IMR-90 (cell line): Measurements from ENCODE around the gene OSBPL3. TPM values are rescaled to one million over a fixed set of nuclear protein-coding genes. Genes with fewer than 3 reads are reported as not detected.

Experiments used
- ATAC-seq: fragments of 200-7000 bp; cut with Tn5 transposase; 2 replicates; pipeline ENCODE4 v1.9.1; 2020; ENCODE audit warnings: low read depth, mild to moderate bottlenecking, moderate library complexity
- BruUV-seq: library from RNA; stranded (reverse); fragments of 400-500 nt; replicated peaks from 2 replicates; lab custom pipeline; 2021; lab: Mats Ljungman, UMichigan
- CTCF ChIA-PET: fragments of 300-600 bp; formaldehyde crosslinking; extraction: SDS; loops from one replicate; lab custom pipeline; 2021; ENCODE audit warnings: antibody characterized with exemption; lab: Yijun Ruan, JAX
- POLR2A ChIA-PET: fragments of 300-600 bp; sonication (Branson Sonifier 250); formaldehyde crosslinking; loops from one replicate; lab custom pipeline; 2022; ENCODE audit warnings: antibody characterized with exemption; ENCODE audit not compliant: unreplicated experiment; lab: Charles Lee
- DNase-seq: peaks from one replicate; pipeline ENCODE4 v3.0.0; 2013
- H2AFZ ChIP-seq: replicated peaks from 2 replicates; pipeline ENCODE3; 2013; ENCODE audit warnings: low read length, mild to moderate bottlenecking; ENCODE audit not compliant: poor library complexity
- H2AK5ac ChIP-seq: 2 replicates; pipeline ENCODE4 v1.6.1; 2013; ENCODE audit warnings: low read depth, low read length, inconsistent platforms
- H2AK9ac ChIP-seq: replicated peaks from 2 replicates; pipeline ENCODE3; 2013; ENCODE audit warnings: mild to moderate bottlenecking, low read depth, low read length, moderate library complexity; ENCODE audit not compliant: poor library complexity
- H2BK120ac ChIP-seq: 2 replicates; pipeline ENCODE4 v1.6.1; 2013; ENCODE audit warnings: low read depth, low read length, inconsistent platforms
- H2BK15ac ChIP-seq: 3 replicates; pipeline ENCODE4 v1.6.1; 2013; ENCODE audit warnings: low read depth, low read length, inconsistent platforms
- H2BK20ac ChIP-seq: 2 replicates; pipeline ENCODE4 v1.6.1; 2013; ENCODE audit warnings: low read depth, mild to moderate bottlenecking, inconsistent platforms, low read length, moderate library complexity
- H2BK5ac ChIP-seq: 2 replicates; pipeline ENCODE4 v1.6.1; 2013; ENCODE audit warnings: mild to moderate bottlenecking, low read depth, low read length, inconsistent platforms; ENCODE audit not compliant: poor library complexity, severe bottlenecking
- H3K14ac ChIP-seq: replicated peaks from 2 replicates; pipeline ENCODE4 v1.6.1; 2013; ENCODE audit warnings: low read depth, low read length, inconsistent platforms
- H3K18ac ChIP-seq: 2 replicates; pipeline ENCODE4 v1.6.1; 2013; ENCODE audit warnings: low read depth, low read length, control low read depth
- H3K23ac ChIP-seq: 2 replicates; pipeline ENCODE4 v1.6.1; 2013; ENCODE audit warnings: low read depth, low read length, inconsistent platforms
- H3K27ac ChIP-seq: 2 replicates; pipeline ENCODE4 v1.5.1; 2013; ENCODE audit warnings: mild to moderate bottlenecking, control low read depth, low read length; ENCODE audit not compliant: insufficient read depth
- H3K27me3 ChIP-seq: 2 replicates; pipeline ENCODE4 v1.6.1; 2013; ENCODE audit warnings: low read length; ENCODE audit not compliant: control insufficient read depth, insufficient read depth
- H3K36me3 ChIP-seq: 2 replicates; pipeline ENCODE4 v1.6.1; 2013; ENCODE audit warnings: low read length, mixed read lengths; ENCODE audit not compliant: control insufficient read depth, insufficient read depth
- H3K4ac ChIP-seq: 2 replicates; pipeline ENCODE4 v1.6.1; 2013; ENCODE audit warnings: low read depth, low read length, inconsistent platforms
- H3K4me1 ChIP-seq: 2 replicates; pipeline ENCODE4 v1.6.1; 2013; ENCODE audit warnings: low read length, mixed read lengths; ENCODE audit not compliant: control insufficient read depth, insufficient read depth
- H3K4me2 ChIP-seq: 2 replicates; pipeline ENCODE4 v1.6.1; 2013; ENCODE audit warnings: low read depth, mild to moderate bottlenecking, control low read depth, low read length, moderate library complexity
- H3K4me3 ChIP-seq: 2 replicates; pipeline ENCODE4 v1.5.1; 2013; ENCODE audit warnings: low read depth, mild to moderate bottlenecking, control low read depth, low read length, moderate library complexity; ENCODE audit not compliant: insufficient read depth
- H3K56ac ChIP-seq: 2 replicates; pipeline ENCODE4 v1.6.1; 2013; ENCODE audit warnings: low read length, inconsistent platforms; ENCODE audit not compliant: insufficient read depth; ENCODE audit errors: extremely low read depth
- H3K79me1 ChIP-seq, 2 experiments: 2 replicates each; pipeline ENCODE4 v1.6.1; 2013; ENCODE audit warnings: low read length in 2 of 2, inconsistent platforms in 1 of 2, low read depth in 1 of 2
- H3K9ac ChIP-seq: 2 replicates; pipeline ENCODE4 v1.6.1; 2013; ENCODE audit warnings: low read depth, low read length, control low read depth
- H3K9me1 ChIP-seq: 2 replicates; pipeline ENCODE4 v1.6.1; 2013; ENCODE audit warnings: low read length, inconsistent platforms; ENCODE audit not compliant: insufficient read depth
- H3K9me3 ChIP-seq: 2 replicates; pipeline ENCODE4 v1.6.1; 2013; ENCODE audit warnings: low read length; ENCODE audit not compliant: control insufficient read depth, insufficient read depth
- H4K20me1 ChIP-seq: 2 replicates; pipeline ENCODE4 v1.6.1; 2013; ENCODE audit warnings: low read length, inconsistent platforms; ENCODE audit not compliant: insufficient read depth
- H4K5ac ChIP-seq: 2 replicates; pipeline ENCODE4 v1.6.1; 2013; ENCODE audit warnings: mild to moderate bottlenecking, low read depth, low read length, control low read depth
- H4K8ac ChIP-seq, 2 experiments: 2 replicates each; pipeline ENCODE4 v1.6.1; 2013; ENCODE audit warnings: low read depth in 2 of 2, low read length in 2 of 2, control low read depth in 1 of 2, inconsistent platforms in 1 of 2
- H4K91ac ChIP-seq: 2 replicates; pipeline ENCODE4 v1.6.1; 2013; ENCODE audit warnings: low read depth, low read length, inconsistent platforms; ENCODE audit not compliant: insufficient read depth
- BHLHE40 ChIP-seq: fragments of 150-350 bp; IDR thresholded peaks from 2 replicates; pipeline ENCODE4 v1.6.1; 2016; ENCODE audit warnings: mild to moderate bottlenecking, low read depth, low read length
- CEBPB ChIP-seq: IDR thresholded peaks from 2 replicates; pipeline ENCODE4 v1.6.1; 2012; ENCODE audit warnings: low read depth, low read length, improper control_type of control experiment
- CHD1 ChIP-seq: IDR thresholded peaks from 2 replicates; pipeline ENCODE4 v1.6.1; 2012; ENCODE audit warnings: low read depth, low read length, improper control_type of control experiment
- FOS ChIP-seq: fragments of 150-350 bp; IDR thresholded peaks from 2 replicates; pipeline ENCODE4 v1.6.1; 2016; ENCODE audit warnings: low read depth, low read length
- MAFK ChIP-seq: IDR thresholded peaks from 2 replicates; pipeline ENCODE4 v1.6.1; 2012; ENCODE audit warnings: low read depth, low read length, improper control_type of control experiment
- MAZ ChIP-seq: IDR thresholded peaks from 2 replicates; pipeline ENCODE4 v1.6.1; 2012; ENCODE audit warnings: low read depth, mild to moderate bottlenecking, low read length, improper control_type of control experiment, moderate library complexity, borderline replicate concordance
- MXI1 ChIP-seq: IDR thresholded peaks from 2 replicates; pipeline ENCODE4 v1.6.1; 2012; ENCODE audit warnings: low read depth, mild to moderate bottlenecking, low read length, moderate library complexity, borderline replicate concordance
- NFE2L2 ChIP-seq: fragments of 150-350 bp; IDR thresholded peaks from 2 replicates; pipeline ENCODE4 v1.6.1; 2016; ENCODE audit warnings: low read depth, mild to moderate bottlenecking, low read length
- POLR2A ChIP-seq: IDR thresholded peaks from 2 replicates; pipeline ENCODE4 v1.6.1; 2012; ENCODE audit warnings: mild to moderate bottlenecking, low read depth, low read length
- RAD21 ChIP-seq: IDR thresholded peaks from 2 replicates; pipeline ENCODE4 v1.6.1; 2012; ENCODE audit warnings: low read length, improper control_type of control experiment
- RCOR1 ChIP-seq: IDR thresholded peaks from 2 replicates; pipeline ENCODE4 v1.6.1; 2012; ENCODE audit warnings: mild to moderate bottlenecking, low read length, improper control_type of control experiment; ENCODE audit not compliant: insufficient replicate concordance
- RFX5 ChIP-seq: IDR thresholded peaks from 2 replicates; pipeline ENCODE4 v1.8.0; 2012; ENCODE audit warnings: low read depth, mild to moderate bottlenecking, low read length, moderate library complexity
- SMC3 ChIP-seq: fragments of 150-350 bp; IDR thresholded peaks from 2 replicates; pipeline ENCODE4 v1.6.1; 2016; ENCODE audit warnings: low read depth, mild to moderate bottlenecking, antibody characterized with exemption, low read length, moderate library complexity
- WGBS, 2 experiments: methylation state at CpG; one replicate each; pipeline versions ENCODE4 v1.1.5 to v1.1.7; 2013; ENCODE audit warnings: missing lambda C conversion rate in 2 of 2; ENCODE audit not compliant: insufficient read length in 1 of 2; ENCODE audit errors: extremely low coverage in 2 of 2; 5-methylcytosine and 5-hydroxymethylcytosine counted together
- dilution Hi-C: fragments of 300-500 bp; cut with HindIII; formaldehyde crosslinking; loops from one replicate; pipeline ENCODE4 v1.14.3; 2018; ENCODE audit warnings: low sequenced_read_pairs; ENCODE audit not compliant: unreplicated experiment
- in situ Hi-C: fragments of 300-500 bp; cut with MboI; formaldehyde crosslinking; loops from 3 replicates; pipeline ENCODE4 v1.14.3; 2019; ENCODE audit warnings: low sequenced_read_pairs, inconsistent platforms, mixed read lengths
- intact Hi-C: fragments of 100-400 bp; cut with micrococcal nuclease; formaldehyde crosslinking; loops from 2 replicates; pipeline ENCODE4 v1.10.0; 2022
- polyA plus RNA-seq, 3 experiments: library from polyadenylated mRNA; depleted of rRNA; stranded (reverse); fragments of >200 nt; gene quantifications; 2 replicates each; pipeline ENCODE4 v1.2.3, GENCODE V29; 2012; ENCODE audit warnings: low replicate concordance in 1 of 3
- total RNA-seq: library from RNA; depleted of rRNA; stranded (reverse); fragments of >200 nt; gene quantifications from 2 replicates; pipeline ENCODE4 v1.2.3, GENCODE V29; 2012
- TF ChIP-seq, protein P1 (sequence below): conservative IDR thresholded peaks from 2 replicates; pipeline ENCODE4 v1.5.1; 2012; ENCODE audit warnings: mild to moderate bottlenecking, low read depth, low read length, improper control_type of control experiment
- TF ChIP-seq, protein P2 (sequence below): fragments of 150-350 bp; IDR thresholded peaks from 2 replicates; pipeline ENCODE4 v1.6.1; 2016; ENCODE audit warnings: low read depth, mild to moderate bottlenecking, low read length, moderate library complexity, borderline replicate concordance
- TF ChIP-seq, protein P3 (sequence below): fragments of 150-350 bp; IDR thresholded peaks from 2 replicates; pipeline ENCODE4 v1.6.1; 2017; ENCODE audit warnings: mild to moderate bottlenecking, antibody characterized with exemption, low read length, low read depth

The OSBPL3 gene
- total and polyA plus RNA-seq, 2 of the 4 experiments (the other 2 are of a cell fraction) = 18.0 to 29.9 TPM

- H3K27me3 ChIP-seq = no peaks in the 10 kb centered on the region
- no peak overlapping the region for H3K4ac ChIP-seq
- no peak overlapping the region; the same call in 1 of the 2 replicates for H3K23ac ChIP-seq
- no peak for TF ChIP-seq RFX5
- TF ChIP-seq CEBPB = no peak
- no peak for TF ChIP-seq RAD21
- no peak for TF ChIP-seq MXI1
- TF ChIP-seq POLR2A = no peak
- no peak for TF ChIP-seq FOS
- no peak for TF ChIP-seq RCOR1
- no peak for TF ChIP-seq NFE2L2
- TF ChIP-seq, protein P1, sequence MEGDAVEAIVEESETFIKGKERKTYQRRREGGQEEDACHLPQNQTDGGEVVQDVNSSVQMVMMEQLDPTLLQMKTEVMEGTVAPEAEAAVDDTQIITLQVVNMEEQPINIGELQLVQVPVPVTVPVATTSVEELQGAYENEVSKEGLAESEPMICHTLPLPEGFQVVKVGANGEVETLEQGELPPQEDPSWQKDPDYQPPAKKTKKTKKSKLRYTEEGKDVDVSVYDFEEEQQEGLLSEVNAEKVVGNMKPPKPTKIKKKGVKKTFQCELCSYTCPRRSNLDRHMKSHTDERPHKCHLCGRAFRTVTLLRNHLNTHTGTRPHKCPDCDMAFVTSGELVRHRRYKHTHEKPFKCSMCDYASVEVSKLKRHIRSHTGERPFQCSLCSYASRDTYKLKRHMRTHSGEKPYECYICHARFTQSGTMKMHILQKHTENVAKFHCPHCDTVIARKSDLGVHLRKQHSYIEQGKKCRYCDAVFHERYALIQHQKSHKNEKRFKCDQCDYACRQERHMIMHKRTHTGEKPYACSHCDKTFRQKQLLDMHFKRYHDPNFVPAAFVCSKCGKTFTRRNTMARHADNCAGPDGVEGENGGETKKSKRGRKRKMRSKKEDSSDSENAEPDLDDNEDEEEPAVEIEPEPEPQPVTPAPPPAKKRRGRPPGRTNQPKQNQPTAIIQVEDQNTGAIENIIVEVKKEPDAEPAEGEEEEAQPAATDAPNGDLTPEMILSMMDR = no peak
- TF ChIP-seq MAFK = no peak
- TF ChIP-seq BHLHE40 = no peak
- no peak for TF ChIP-seq CHD1
- TF ChIP-seq, protein P2, sequence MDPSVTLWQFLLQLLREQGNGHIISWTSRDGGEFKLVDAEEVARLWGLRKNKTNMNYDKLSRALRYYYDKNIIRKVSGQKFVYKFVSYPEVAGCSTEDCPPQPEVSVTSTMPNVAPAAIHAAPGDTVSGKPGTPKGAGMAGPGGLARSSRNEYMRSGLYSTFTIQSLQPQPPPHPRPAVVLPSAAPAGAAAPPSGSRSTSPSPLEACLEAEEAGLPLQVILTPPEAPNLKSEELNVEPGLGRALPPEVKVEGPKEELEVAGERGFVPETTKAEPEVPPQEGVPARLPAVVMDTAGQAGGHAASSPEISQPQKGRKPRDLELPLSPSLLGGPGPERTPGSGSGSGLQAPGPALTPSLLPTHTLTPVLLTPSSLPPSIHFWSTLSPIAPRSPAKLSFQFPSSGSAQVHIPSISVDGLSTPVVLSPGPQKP = no peak
- TF ChIP-seq, protein P3, sequence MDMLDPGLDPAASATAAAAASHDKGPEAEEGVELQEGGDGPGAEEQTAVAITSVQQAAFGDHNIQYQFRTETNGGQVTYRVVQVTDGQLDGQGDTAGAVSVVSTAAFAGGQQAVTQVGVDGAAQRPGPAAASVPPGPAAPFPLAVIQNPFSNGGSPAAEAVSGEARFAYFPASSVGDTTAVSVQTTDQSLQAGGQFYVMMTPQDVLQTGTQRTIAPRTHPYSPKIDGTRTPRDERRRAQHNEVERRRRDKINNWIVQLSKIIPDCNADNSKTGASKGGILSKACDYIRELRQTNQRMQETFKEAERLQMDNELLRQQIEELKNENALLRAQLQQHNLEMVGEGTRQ = no peak
- no peak for TF ChIP-seq SMC3
- TF ChIP-seq MAZ = no peak
- H3K4me2 ChIP-seq = no peak overlapping the region
- dilution Hi-C loops = no loop called here
- H3K56ac ChIP-seq = no peak overlapping the region
- no peak overlapping the region for H4K5ac ChIP-seq
- no peak overlapping the region for H2BK5ac ChIP-seq
- peaks cover 13% of the 10 kb centered on the region; the same call in 1 of the 2 replicates for H4K20me1 ChIP-seq
- intact Hi-C loops = no loop called here
- H4K8ac ChIP-seq = no peak overlapping the region
- POLR2A ChIA-PET = no interaction called here
- no CpG with 5 or more reads among the region's 1 CpG for WGBS, 2 experiments
- CTCF ChIA-PET = no interaction called here
- H2AFZ ChIP-seq = no peak overlapping the region
- no peak overlapping the region for H3K9ac ChIP-seq
- H2AK9ac ChIP-seq = no peak overlapping the region
- H2BK15ac ChIP-seq = no peak overlapping the region
- DNase-seq (no peak), ATAC-seq (no peak)
- no TSS peak for BruUV-seq
- H3K4me3 ChIP-seq = no peak overlapping the region
- H3K9me1 ChIP-seq = peaks cover 14% of the 10 kb centered on the region
- no peak overlapping the region for H3K18ac ChIP-seq
- H3K79me1 ChIP-seq = peaks cover 26 to 69% of the 10 kb centered on the region in 2 experiments
- H3K36me3 ChIP-seq = no peaks in the 10 kb centered on the region
- no peak overlapping the region for H2BK20ac ChIP-seq
- H2AK5ac ChIP-seq = no peak overlapping the region
- no peak overlapping the region for H3K27ac ChIP-seq
- H3K4me1 ChIP-seq = peaks cover 1% of the 10 kb centered on the region; the same call in 1 of the 2 replicates
- in situ Hi-C loops = no loop called here
- H2BK120ac ChIP-seq = no peak overlapping the region
- H3K9me3 ChIP-seq = no peaks in the 10 kb centered on the region
- peak overlapping the region; percentile 10; the same call in 1 of the 2 replicates for H3K14ac ChIP-seq
- H4K91ac ChIP-seq = no peak overlapping the region
These were observed 33.5 kb downstream of the OSBPL3 start for GRCh38 chr7:24946467-24946866.
